Measurements from ENCODE around the gene NSMCE3.

NSMCE3 gene

DNA sequence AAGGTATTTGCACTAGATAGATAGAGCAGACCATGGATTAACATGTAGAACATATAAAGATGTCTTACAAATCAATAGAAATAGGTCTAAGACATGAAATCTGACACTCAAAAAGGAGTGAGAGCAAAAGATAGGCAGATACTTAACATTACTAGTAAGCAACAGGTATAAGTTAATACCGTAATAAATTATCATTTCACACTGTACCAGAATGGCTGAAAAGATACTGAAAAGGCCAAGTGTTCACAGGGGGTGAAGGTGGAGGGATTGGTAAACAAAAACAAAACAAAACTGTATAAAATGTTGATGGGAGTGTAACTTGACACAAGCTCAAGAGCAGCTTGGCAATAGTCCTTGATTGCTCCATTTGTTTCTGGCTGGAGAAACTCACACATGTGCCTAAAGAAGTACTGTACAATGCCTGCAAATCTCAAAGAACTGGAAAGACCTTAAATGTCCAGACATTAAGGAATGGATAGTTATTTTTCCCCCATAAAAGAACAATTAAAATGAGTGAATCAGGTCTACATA lies 3.5 kb downstream of the NSMCE3 start:
- H3K9ac ChIP-seq (ENCODE audit: low read depth, low read length, poor library complexity): no peak overlapping the region
- H3K79me1 ChIP-seq (ENCODE audit: low read depth, low read length): peaks cover 7% of the 10 kb centered on the region
- H3K4me1 ChIP-seq (ENCODE audit: control insufficient read depth in 2 of 2, insufficient read depth in 1 of 2, low read depth in 1 of 2, low read length in 2 of 2): peaks cover 2 to 9% of the 10 kb centered on the region in 2 donors
- H2BK15ac ChIP-seq (ENCODE audit: low read length): no peak overlapping the region
- H2AFZ ChIP-seq (ENCODE audit: low read length): no peak overlapping the region
- H3K18ac ChIP-seq (ENCODE audit: low read length): no peak overlapping the region
- DNase-seq (ENCODE audit: low spot score): no peak
- no peak overlapping the region for H3K14ac ChIP-seq (ENCODE audit: low read length)
- no peak overlapping the region for H2BK120ac ChIP-seq (ENCODE audit: low read depth, low read length)
- H3K4me3 ChIP-seq (ENCODE audit: low read length in 2 of 2): no peak overlapping the region
- no peak overlapping the region for H4K8ac ChIP-seq (ENCODE audit: low read depth, low read length)
- H3K9me3 ChIP-seq (replicated peaks in 1 of 2; ENCODE audit: control insufficient read depth in 2 of 2, insufficient read depth in 1 of 2, low read depth in 1 of 2, low read length in 2 of 2): no peaks in the 10 kb centered on the region
- no peaks in the 10 kb centered on the region for H3K36me3 ChIP-seq (replicated peaks in 1 of 2; ENCODE audit: control insufficient read depth in 2 of 2, insufficient read depth in 2 of 2, low read length in 2 of 2)
- H3K23ac ChIP-seq (ENCODE audit: low read depth, low read length, poor library complexity): no peak overlapping the region
- H2BK12ac ChIP-seq (ENCODE audit: low read length): no peak overlapping the region
- no peak overlapping the region for H3K4ac ChIP-seq (ENCODE audit: low read length)
- H3K27ac ChIP-seq (replicated peaks; ENCODE audit: low read length): no peak overlapping the region
- H3K4me2 ChIP-seq (ENCODE audit: insufficient read depth, low read length, poor library complexity, severe bottlenecking): no peak overlapping the region
- no peak overlapping the region for H4K91ac ChIP-seq (ENCODE audit: low read depth, low read length, poor library complexity)
- no peak overlapping the region for H2BK5ac ChIP-seq (ENCODE audit: low read length)
- no peak overlapping the region for H2AK5ac ChIP-seq (ENCODE audit: low read depth, low read length)
- H3K27me3 ChIP-seq (ENCODE audit: control insufficient read depth in 3 of 3, insufficient read depth in 3 of 3, low read depth in 1 of 3, low read length in 3 of 3): peaks cover 0 to 10% (median 0%) of the 10 kb centered on the region in 3 experiments
- WGBS, 2 donors (ENCODE audit: extremely low coverage in 2 of 2, insufficient read length in 2 of 2, insufficient replicate concordance in 1 of 2): no CpG with 5 or more reads among the region's 1 CpG

- no peak overlapping the region for H3K4me3 ChIP-seq (ENCODE audit: low read length in 2 of 2)
- no peaks in the 10 kb centered on the region for H3K9me3 ChIP-seq (replicated peaks in 1 of 2; ENCODE audit: control insufficient read depth in 2 of 2, insufficient read depth in 1 of 2, low read depth in 1 of 2, low read length in 2 of 2)
- no peak overlapping the region for H3K4me2 ChIP-seq (ENCODE audit: insufficient read depth, low read length, poor library complexity, severe bottlenecking)
- H2AFZ ChIP-seq (ENCODE audit: low read length): no peak overlapping the region
- H3K27me3 ChIP-seq (ENCODE audit: control insufficient read depth in 3 of 3, insufficient read depth in 3 of 3, low read depth in 1 of 3, low read length in 3 of 3): peaks cover 0 to 3% (median 0%) of the 10 kb centered on the region in 3 experiments
- H3K23ac ChIP-seq (ENCODE audit: low read depth, low read length, poor library complexity): no peak overlapping the region
- no peak overlapping the region for H2BK120ac ChIP-seq (ENCODE audit: low read depth, low read length)
- H3K4ac ChIP-seq (ENCODE audit: low read length): no peak overlapping the region
- no peak overlapping the region for H4K91ac ChIP-seq (ENCODE audit: low read depth, low read length, poor library complexity)
- no peak overlapping the region for H3K9ac ChIP-seq (ENCODE audit: low read depth, low read length, poor library complexity)
- H2AK5ac ChIP-seq (ENCODE audit: low read depth, low read length): no peak overlapping the region
- H2BK15ac ChIP-seq (ENCODE audit: low read length): no peak overlapping the region
- no peak overlapping the region for H2BK12ac ChIP-seq (ENCODE audit: low read length)
- H3K36me3 ChIP-seq (replicated peaks in 1 of 2; ENCODE audit: control insufficient read depth in 2 of 2, insufficient read depth in 2 of 2, low read length in 2 of 2): no peaks in the 10 kb centered on the region
- H2BK5ac ChIP-seq (ENCODE audit: low read length): no peak overlapping the region
- no peak overlapping the region for H3K14ac ChIP-seq (ENCODE audit: low read length)
- peaks cover 2 to 6% of the 10 kb centered on the region in 2 donors for H3K4me1 ChIP-seq (ENCODE audit: control insufficient read depth in 2 of 2, insufficient read depth in 1 of 2, low read depth in 1 of 2, low read length in 2 of 2)
- H4K8ac ChIP-seq (ENCODE audit: low read depth, low read length): no peak overlapping the region
- no peak overlapping the region for H3K27ac ChIP-seq (replicated peaks; ENCODE audit: low read length)
- no peak for DNase-seq (ENCODE audit: low spot score)
- H3K79me1 ChIP-seq (ENCODE audit: low read depth, low read length): no peaks in the 10 kb centered on the region
- no peak overlapping the region for H3K18ac ChIP-seq (ENCODE audit: low read length)
- WGBS, 2 donors (ENCODE audit: extremely low coverage in 2 of 2, insufficient read length in 2 of 2, insufficient replicate concordance in 1 of 2): no CpG with 5 or more reads among the region's 3 CpGs
These were observed 6.3 kb downstream of the NSMCE3 start for GRCh38 chr15:29263289-29263688.

DNA sequence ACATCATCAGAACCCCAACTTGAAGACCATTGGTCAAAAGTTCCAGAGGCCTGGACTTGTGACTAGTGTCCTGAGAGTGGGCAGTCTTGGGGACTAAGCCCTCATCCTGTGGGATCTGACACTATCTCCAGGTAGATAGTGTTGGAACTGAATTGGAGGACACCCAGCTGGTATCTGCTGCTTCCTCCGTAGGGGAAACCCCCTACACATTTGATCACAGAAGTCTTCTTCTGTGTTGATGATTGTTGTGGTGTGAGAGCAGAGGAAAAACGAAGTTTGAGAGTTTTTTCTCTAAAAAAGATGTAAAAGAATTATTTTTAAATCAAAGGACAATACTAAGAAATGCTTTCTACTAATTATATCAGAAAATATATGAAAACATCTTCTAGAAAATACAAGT lies 6.9 kb downstream of the NSMCE3 start:
- H3K27ac ChIP-seq (replicated peaks; ENCODE audit: low read length): no peak overlapping the region
- H3K9ac ChIP-seq (ENCODE audit: low read depth, low read length, poor library complexity): no peak overlapping the region
- no peak overlapping the region for H2AK5ac ChIP-seq (ENCODE audit: low read depth, low read length)
- peaks cover 2 to 5% of the 10 kb centered on the region in 2 donors for H3K4me1 ChIP-seq (ENCODE audit: control insufficient read depth in 2 of 2, insufficient read depth in 1 of 2, low read depth in 1 of 2, low read length in 2 of 2)
- H2BK15ac ChIP-seq (ENCODE audit: low read length): no peak overlapping the region
- H3K23ac ChIP-seq (ENCODE audit: low read depth, low read length, poor library complexity): no peak overlapping the region
- H3K18ac ChIP-seq (ENCODE audit: low read length): no peak overlapping the region
- no peak overlapping the region for H4K91ac ChIP-seq (ENCODE audit: low read depth, low read length, poor library complexity)
- H3K36me3 ChIP-seq (replicated peaks in 1 of 2; ENCODE audit: control insufficient read depth in 2 of 2, insufficient read depth in 2 of 2, low read length in 2 of 2): no peaks in the 10 kb centered on the region
- peaks cover 0 to 3% (median 0%) of the 10 kb centered on the region in 3 experiments for H3K27me3 ChIP-seq (ENCODE audit: control insufficient read depth in 3 of 3, insufficient read depth in 3 of 3, low read depth in 1 of 3, low read length in 3 of 3)
- no peaks in the 10 kb centered on the region for H3K79me1 ChIP-seq (ENCODE audit: low read depth, low read length)
- no peak overlapping the region for H2BK12ac ChIP-seq (ENCODE audit: low read length)
- H3K4me3 ChIP-seq (ENCODE audit: low read length in 2 of 2): no peak overlapping the region
- no peak overlapping the region for H2BK120ac ChIP-seq (ENCODE audit: low read depth, low read length)
- H3K4me2 ChIP-seq (ENCODE audit: insufficient read depth, low read length, poor library complexity, severe bottlenecking): no peak overlapping the region
- no peak overlapping the region for H2AFZ ChIP-seq (ENCODE audit: low read length)
- no peak overlapping the region for H3K14ac ChIP-seq (ENCODE audit: low read length)
- no peak overlapping the region for H4K8ac ChIP-seq (ENCODE audit: low read depth, low read length)
- H3K4ac ChIP-seq (ENCODE audit: low read length): no peak overlapping the region
- H2BK5ac ChIP-seq (ENCODE audit: low read length): no peak overlapping the region
- no CpG with 5 or more reads among the region's 2 CpGs for WGBS, 2 donors (ENCODE audit: extremely low coverage in 2 of 2, insufficient read length in 2 of 2, insufficient replicate concordance in 1 of 2)
- no peak for DNase-seq (ENCODE audit: low spot score)
- no peaks in the 10 kb centered on the region for H3K9me3 ChIP-seq (replicated peaks in 1 of 2; ENCODE audit: control insufficient read depth in 2 of 2, insufficient read depth in 1 of 2, low read depth in 1 of 2, low read length in 2 of 2)

DNA sequence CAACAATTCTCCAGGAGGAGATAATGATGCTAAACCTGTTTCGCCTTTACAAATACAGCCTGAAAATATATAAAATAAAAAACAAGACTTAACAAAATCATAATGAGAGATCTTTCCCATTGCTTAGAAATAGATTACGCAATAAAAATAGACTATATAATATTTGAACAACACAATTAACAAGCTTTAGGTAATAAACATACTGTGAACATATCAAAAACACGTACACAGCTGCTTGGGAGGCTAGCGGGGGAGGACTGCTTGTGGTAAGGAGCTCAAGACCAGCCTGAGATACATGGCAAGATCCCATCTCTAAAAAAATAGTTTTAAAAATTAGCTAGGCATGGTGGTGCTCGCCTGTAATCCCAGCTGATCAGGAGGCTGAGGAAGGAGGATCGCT lies 8.7 kb downstream of the NSMCE3 start:
- WGBS, 2 donors (ENCODE audit: extremely low coverage in 2 of 2, insufficient read length in 2 of 2, insufficient replicate concordance in 1 of 2): no CpG with 5 or more reads among the region's 6 CpGs
- Histone ChIP-seq H4K8ac (ENCODE audit: low read depth, low read length) (no peak overlapping the region), H3K4ac (ENCODE audit: low read length) (no peak overlapping the region)

More for the DNA sequence above, 8.7 kb downstream of the NSMCE3 start:
- no peaks in the 10 kb centered on the region for H3K4me1 ChIP-seq (ENCODE audit: control insufficient read depth in 2 of 2, insufficient read depth in 1 of 2, low read depth in 1 of 2, low read length in 2 of 2)
- H3K9ac ChIP-seq (ENCODE audit: low read depth, low read length, poor library complexity): no peak overlapping the region
- H2BK5ac ChIP-seq (ENCODE audit: low read length): no peak overlapping the region
- H3K4me3 ChIP-seq (ENCODE audit: low read length in 2 of 2): no peak overlapping the region
- H3K36me3 ChIP-seq (replicated peaks in 1 of 2; ENCODE audit: control insufficient read depth in 2 of 2, insufficient read depth in 2 of 2, low read length in 2 of 2): no peaks in the 10 kb centered on the region
- no peak overlapping the region for H2BK15ac ChIP-seq (ENCODE audit: low read length)
- H3K18ac ChIP-seq (ENCODE audit: low read length): no peak overlapping the region
- no peak overlapping the region for H3K4me2 ChIP-seq (ENCODE audit: insufficient read depth, low read length, poor library complexity, severe bottlenecking)
- H3K14ac ChIP-seq (ENCODE audit: low read length): no peak overlapping the region
- no peaks in the 10 kb centered on the region for H3K79me1 ChIP-seq (ENCODE audit: low read depth, low read length)
- H2BK12ac ChIP-seq (ENCODE audit: low read length): no peak overlapping the region
- H3K9me3 ChIP-seq (replicated peaks in 1 of 2; ENCODE audit: control insufficient read depth in 2 of 2, insufficient read depth in 1 of 2, low read depth in 1 of 2, low read length in 2 of 2): no peaks in the 10 kb centered on the region
- H2BK120ac ChIP-seq (ENCODE audit: low read depth, low read length): no peak overlapping the region
- no peak for DNase-seq (ENCODE audit: low spot score)
- no peak overlapping the region for H3K23ac ChIP-seq (ENCODE audit: low read depth, low read length, poor library complexity)
- peaks cover 0 to 3% (median 0%) of the 10 kb centered on the region in 3 experiments for H3K27me3 ChIP-seq (ENCODE audit: control insufficient read depth in 3 of 3, insufficient read depth in 3 of 3, low read depth in 1 of 3, low read length in 3 of 3)
- H2AK5ac ChIP-seq (ENCODE audit: low read depth, low read length): no peak overlapping the region
- H3K27ac ChIP-seq (replicated peaks; ENCODE audit: low read length): no peak overlapping the region
- no peak overlapping the region for H4K91ac ChIP-seq (ENCODE audit: low read depth, low read length, poor library complexity)
- no peak overlapping the region for H2AFZ ChIP-seq (ENCODE audit: low read length)
